ENCODE data around the gene CEP85. TPM values are rescaled to one million over a fixed set of nuclear protein-coding genes. Genes with fewer than 3 reads are reported as not detected.
A peak's percentile ranks its signal among the peaks of the same experiment; 100 is the strongest.

CEP85 gene
- 37.2 TPM for total RNA-seq (2021; ENCODE audit: unreplicated experiment)
- 25.4 and 30.4 TPM in 2 replicates for polyA plus RNA-seq (2012)
- percentile 82 among the genes with signal in this experiment for Bru-seq, nascent RNA
- percentile 80 among the genes with signal in this experiment for BruChase-seq, experiment 1, labeled RNA remaining after a 6-hour chase
- BruChase-seq, experiment 2, labeled RNA remaining after a 2-hour chase, result percentile 85 among the genes with signal in this experiment
- long read RNA-seq, transcript CEP85-201 (14 exons, 3,935 nt), result minor isoform, 17 of 83 reads
- long read RNA-seq, transcript CEP85-202 (14 exons, 3,922 nt), result major isoform, 26 of 83 reads
- long read RNA-seq, partial matches to known transcripts, result 21 of 83 reads
- long read RNA-seq, other reads (novel, unspliced or antisense), result 19 of 83 reads

- TSS peak; percentile 60 for BruUV-seq (replicated peaks)
- no peak for TF ChIP-seq FOSL1 (IDR thresholded peaks at IDR 0.05; ENCODE audit: low read depth)
- TF ChIP-seq ZFX (IDR thresholded peaks at IDR 0.05), result peak; percentile 52
- no peak for TF ChIP-seq ZNF274 (IDR thresholded peaks at IDR 0.05; ENCODE audit: low read depth, low read length)
- no peak for TF ChIP-seq ZBTB33 (IDR thresholded peaks at IDR 0.05; ENCODE audit: extremely low read depth, insufficient replicate concordance, low read length)
- peak; percentile 77 for TF ChIP-seq RAD21 (IDR thresholded peaks at IDR 0.05; ENCODE audit: low read depth)
- no peak for TF ChIP-seq EZH2phosphoT487 (IDR thresholded peaks at IDR 0.05; ENCODE audit: borderline replicate concordance)
- TF ChIP-seq CEBPB (IDR thresholded peaks at IDR 0.05; ENCODE audit: low read depth), result no peak
- TF ChIP-seq ELF1 (IDR thresholded peaks at IDR 0.05; ENCODE audit: borderline replicate concordance, low read depth), result no peak
- TF ChIP-seq SP1 (IDR thresholded peaks at IDR 0.05; ENCODE audit: low read depth), result peak; percentile 89
- no peak for TF ChIP-seq EZH2 (IDR thresholded peaks at IDR 0.05)
- TF ChIP-seq, protein P1, sequence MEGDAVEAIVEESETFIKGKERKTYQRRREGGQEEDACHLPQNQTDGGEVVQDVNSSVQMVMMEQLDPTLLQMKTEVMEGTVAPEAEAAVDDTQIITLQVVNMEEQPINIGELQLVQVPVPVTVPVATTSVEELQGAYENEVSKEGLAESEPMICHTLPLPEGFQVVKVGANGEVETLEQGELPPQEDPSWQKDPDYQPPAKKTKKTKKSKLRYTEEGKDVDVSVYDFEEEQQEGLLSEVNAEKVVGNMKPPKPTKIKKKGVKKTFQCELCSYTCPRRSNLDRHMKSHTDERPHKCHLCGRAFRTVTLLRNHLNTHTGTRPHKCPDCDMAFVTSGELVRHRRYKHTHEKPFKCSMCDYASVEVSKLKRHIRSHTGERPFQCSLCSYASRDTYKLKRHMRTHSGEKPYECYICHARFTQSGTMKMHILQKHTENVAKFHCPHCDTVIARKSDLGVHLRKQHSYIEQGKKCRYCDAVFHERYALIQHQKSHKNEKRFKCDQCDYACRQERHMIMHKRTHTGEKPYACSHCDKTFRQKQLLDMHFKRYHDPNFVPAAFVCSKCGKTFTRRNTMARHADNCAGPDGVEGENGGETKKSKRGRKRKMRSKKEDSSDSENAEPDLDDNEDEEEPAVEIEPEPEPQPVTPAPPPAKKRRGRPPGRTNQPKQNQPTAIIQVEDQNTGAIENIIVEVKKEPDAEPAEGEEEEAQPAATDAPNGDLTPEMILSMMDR (IDR thresholded peaks at IDR 0.05 in 2 of 3, conservative IDR thresholded peaks at IDR 0.05 in 1 of 3; ENCODE audit: borderline replicate concordance in 1 of 3, insufficient read depth in 1 of 3, low read depth in 2 of 3, low read length in 2 of 3), result peak; percentile 89 to 92 (median 90)
- no peak for TF ChIP-seq SRF (IDR thresholded peaks at IDR 0.05; ENCODE audit: low read depth)
- peak; percentile 91 for TF ChIP-seq POLR2A (IDR thresholded peaks at IDR 0.05; ENCODE audit: borderline replicate concordance, extremely low read depth, insufficient read depth, insufficient read length)
- TF ChIP-seq TCF7L2 (IDR thresholded peaks at IDR 0.05; ENCODE audit: borderline replicate concordance, extremely low read depth, insufficient read depth, insufficient read length), result no peak
- TF ChIP-seq POLR2AphosphoS5 (IDR thresholded peaks at IDR 0.05; ENCODE audit: low read depth, low read length), result peak; percentile 98
- TF ChIP-seq YY1 (IDR thresholded peaks at IDR 0.05; ENCODE audit: extremely low read depth, insufficient replicate concordance, low read depth, low read length), result peak; percentile 35
- TF ChIP-seq ATF3 (IDR thresholded peaks at IDR 0.05), result no peak
Measured at GRCh38 chr1:26233903-26234643, at the start of gene CEP85. Gene CEP85, plus strand, starts transcription at chr1:26234200. Its CDS starts 5,584 bp downstream, at chr1:26239784.

More at GRCh38 chr1:26233903-26234643, at the start of gene CEP85:
- peak; percentile 93 for ATAC-seq
- Histone ChIP-seq H3K9ac (ENCODE audit: low read length) (peak within 1 kb of the TSS; percentile 92), H3K27me3 (ENCODE audit: insufficient read depth, low read length) (no peaks in the 10 kb centered on the region), H3K9me3 (ENCODE audit: control insufficient read depth in 1 of 2, insufficient read depth in 1 of 2, low read depth in 1 of 2, low read length in 2 of 2) (no peaks in the 10 kb centered on the region), H3K27ac (ENCODE audit: low read depth, low read length) (peak within 1 kb of the TSS; percentile 68), H3K79me2 (ENCODE audit: insufficient read depth, low read length) (peaks cover 49% of the 10 kb centered on the region), H3K36me3 (ENCODE audit: control insufficient read depth in 1 of 2, insufficient read depth in 2 of 2, low read length in 2 of 2) (no peaks in the 10 kb centered on the region), H2AFZ (ENCODE audit: low read depth, low read length, poor library complexity, severe bottlenecking) (peak within 1 kb of the TSS; percentile 33), H3K4me3 (replicated peaks in 1 of 2; ENCODE audit: low read depth in 1 of 2, low read length in 2 of 2) (peak within 1 kb of the TSS; percentile 98), H3K9me2 (ENCODE audit: insufficient read depth) (no peaks in the 10 kb centered on the region), H4K20me1 (ENCODE audit: insufficient read depth) (no peaks in the 10 kb centered on the region), H3K4me1 (ENCODE audit: control insufficient read depth in 1 of 2, insufficient read depth in 2 of 2, low read length in 2 of 2) (peaks cover 21 to 38% of the 10 kb centered on the region in 2 experiments), H3K4me2 (ENCODE audit: low read length) (peak within 1 kb of the TSS; percentile 86)
- CTCF ChIA-PET, result interaction anchor here (0.6 to 3.5 kb wide), 33 partner anchors 11 to 199 kb away, joined by 3 to 29 read pairs (median 5); partner anchors contain the start of genes CATSPER4, CNKSR1, SH3BGRL3 and ZNF593
- RAD21 ChIA-PET (ENCODE audit: low non-redundant PET in 1 of 2, low total read pairs in 2 of 2, uncharacterized antibody in 2 of 2, unreplicated experiment in 2 of 2), result interaction anchor here (1.0 to 1.4 kb wide), 2 partner anchors 64 to 65 kb away, joined by 4 to 6 read pairs; partner anchors contain the start of gene ZNF593 (in 2 of the 2)
- DNase-seq (ENCODE audit: low read depth, low spot score), result peak; percentile 97
- POLR2A ChIA-PET, result interaction anchor here (0.7 to 1.3 kb wide), 5 partner anchors 14 to 921 kb away, joined by 3 to 8 read pairs (median 4); partner anchors contain the start of genes CNKSR1, SLC9A1 and ZNF593
- intact Hi-C loops (cut with micrococcal nuclease), result loop anchor here (5.0 kb wide), 2 partner anchors 57 to 127 kb away; partner anchors contain the start of gene CNKSR1
